HL-60 (cell line): ENCODE results near the gene CHRNA9.

Source experiments
- GABPA ChIP-seq: IDR thresholded peaks from 2 replicates; pipeline ENCODE4 v1.6.1; 2012; ENCODE audit warnings: low read depth
- POLR2AphosphoS5 ChIP-seq: IDR thresholded peaks from 2 replicates; pipeline ENCODE4 v1.6.1; 2012; ENCODE audit warnings: low read depth
- TF ChIP-seq, protein P1 (sequence below): IDR thresholded peaks from one replicate; pipeline ENCODE4 v1.5.1; 2011; ENCODE audit warnings: low read length, control low read depth, inconsistent platforms; ENCODE audit not compliant: insufficient read depth

DNA sequence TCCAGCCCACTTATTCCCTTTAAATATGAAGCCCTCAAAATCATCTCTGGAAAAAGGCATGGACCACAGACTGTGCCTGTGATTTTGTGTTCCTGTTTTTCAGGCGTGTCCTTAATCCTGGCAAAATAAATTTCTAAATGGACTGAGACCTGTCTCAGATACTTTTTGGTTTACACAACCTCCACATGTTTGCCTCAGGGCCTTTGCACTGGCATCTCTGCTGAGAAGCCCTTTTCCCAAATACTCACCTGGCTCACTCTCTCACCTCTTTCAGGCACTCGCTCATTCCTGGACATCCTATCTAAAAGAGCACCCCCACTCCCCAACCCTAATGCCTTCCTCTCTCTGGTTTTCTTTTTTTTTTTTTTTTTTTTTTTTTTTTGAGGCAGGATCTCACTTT is 40.5 kb downstream of the CHRNA9 start:
- TF ChIP-seq, protein P1, sequence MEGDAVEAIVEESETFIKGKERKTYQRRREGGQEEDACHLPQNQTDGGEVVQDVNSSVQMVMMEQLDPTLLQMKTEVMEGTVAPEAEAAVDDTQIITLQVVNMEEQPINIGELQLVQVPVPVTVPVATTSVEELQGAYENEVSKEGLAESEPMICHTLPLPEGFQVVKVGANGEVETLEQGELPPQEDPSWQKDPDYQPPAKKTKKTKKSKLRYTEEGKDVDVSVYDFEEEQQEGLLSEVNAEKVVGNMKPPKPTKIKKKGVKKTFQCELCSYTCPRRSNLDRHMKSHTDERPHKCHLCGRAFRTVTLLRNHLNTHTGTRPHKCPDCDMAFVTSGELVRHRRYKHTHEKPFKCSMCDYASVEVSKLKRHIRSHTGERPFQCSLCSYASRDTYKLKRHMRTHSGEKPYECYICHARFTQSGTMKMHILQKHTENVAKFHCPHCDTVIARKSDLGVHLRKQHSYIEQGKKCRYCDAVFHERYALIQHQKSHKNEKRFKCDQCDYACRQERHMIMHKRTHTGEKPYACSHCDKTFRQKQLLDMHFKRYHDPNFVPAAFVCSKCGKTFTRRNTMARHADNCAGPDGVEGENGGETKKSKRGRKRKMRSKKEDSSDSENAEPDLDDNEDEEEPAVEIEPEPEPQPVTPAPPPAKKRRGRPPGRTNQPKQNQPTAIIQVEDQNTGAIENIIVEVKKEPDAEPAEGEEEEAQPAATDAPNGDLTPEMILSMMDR: no peak
- TF ChIP-seq POLR2AphosphoS5: no peak
- TF ChIP-seq GABPA: no peak
